ENCODE data around the gene SLC24A4.

SLC24A4 gene

DNA sequence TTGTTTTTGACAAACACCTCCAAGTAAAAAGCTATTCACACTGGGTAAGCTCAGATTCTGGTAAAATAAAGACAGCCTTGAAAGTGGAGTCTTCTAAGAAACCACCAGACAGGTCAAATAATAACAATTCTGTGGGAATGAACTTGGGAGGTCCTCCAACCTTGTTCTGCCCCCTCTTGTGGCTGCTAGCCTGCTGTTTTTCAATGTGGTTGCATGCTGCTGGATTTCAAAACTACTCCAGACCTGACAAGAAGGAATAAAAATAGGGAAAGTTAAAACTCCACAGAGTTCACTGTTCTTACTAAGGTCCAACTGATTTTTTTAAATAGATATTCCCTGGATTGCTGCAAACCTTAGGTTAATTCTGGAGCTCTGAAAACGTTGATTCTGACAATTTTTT is 158.4 kb downstream of the SLC24A4 start:
- DNase-seq (ENCODE audit: low spot score) = no peak

DNA sequence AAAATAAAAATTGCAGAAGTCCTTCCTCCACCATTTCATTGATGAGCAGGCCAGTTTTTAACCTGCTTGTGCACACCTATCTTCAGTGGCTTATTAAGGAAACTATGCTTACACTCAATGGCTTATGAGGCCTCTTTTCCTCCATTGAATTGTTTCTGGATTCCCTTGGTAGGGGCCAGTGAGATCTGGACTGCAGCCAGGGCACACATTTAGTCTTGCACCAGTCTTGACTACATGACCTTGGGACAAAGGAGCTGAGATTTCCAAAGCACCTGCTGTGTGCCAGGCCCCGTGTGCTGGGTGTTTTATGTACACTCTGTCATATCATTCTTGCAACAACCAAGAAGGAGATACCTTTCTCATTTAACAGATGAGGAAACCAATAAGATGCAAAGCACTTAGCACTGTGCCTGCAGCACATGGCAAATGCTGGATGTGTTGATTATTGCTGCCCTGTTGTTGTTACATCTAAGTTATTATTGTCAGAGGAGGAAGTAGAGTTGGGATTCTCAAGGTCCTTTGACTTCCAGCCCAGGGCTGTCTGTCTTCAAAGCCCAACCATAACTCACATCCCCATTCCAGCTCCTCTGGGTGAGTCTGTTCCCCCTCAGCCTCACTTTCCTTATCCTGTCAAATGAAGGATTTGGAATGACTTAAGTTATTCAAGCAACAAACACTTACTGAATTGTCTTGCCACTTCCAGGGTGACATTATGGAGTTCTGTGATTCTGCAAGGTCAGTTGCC is 159.0 kb downstream of the SLC24A4 start:
- DNase-seq (ENCODE audit: low spot score) = no peak

DNA sequence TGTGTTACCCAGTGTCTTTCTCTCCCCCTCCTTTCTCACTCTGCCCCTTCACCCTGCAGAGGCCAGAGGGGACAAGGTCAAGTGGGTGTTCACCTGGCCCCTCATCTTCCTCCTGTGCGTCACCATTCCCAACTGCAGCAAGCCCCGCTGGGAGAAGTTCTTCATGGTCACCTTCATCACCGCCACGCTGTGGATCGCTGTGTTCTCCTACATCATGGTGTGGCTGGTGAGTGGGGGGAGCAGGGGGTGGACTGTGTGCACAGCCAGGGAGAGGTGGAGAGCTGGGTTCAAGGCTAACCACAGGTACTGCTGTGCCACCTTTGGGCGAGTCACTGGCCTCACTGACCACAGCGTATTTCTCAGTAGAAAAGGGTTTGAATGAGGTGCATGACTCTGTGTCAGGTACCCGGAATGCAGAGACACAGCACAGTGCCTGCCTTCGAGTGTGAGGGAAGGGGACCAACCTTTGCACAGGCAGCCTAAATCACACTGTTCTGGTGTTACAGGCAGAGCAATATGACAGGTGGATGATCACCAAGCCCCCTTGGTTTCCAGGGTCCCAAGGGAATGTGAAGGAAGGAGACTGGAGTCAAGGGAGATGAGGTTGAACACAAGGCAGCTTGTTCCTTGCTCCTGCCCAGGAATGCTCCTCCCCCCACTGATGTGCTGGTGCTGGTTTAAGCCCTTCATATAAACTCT is 159.8 kb downstream of the SLC24A4 start:
- DNase-seq (ENCODE audit: low spot score) = no peak

DNA sequence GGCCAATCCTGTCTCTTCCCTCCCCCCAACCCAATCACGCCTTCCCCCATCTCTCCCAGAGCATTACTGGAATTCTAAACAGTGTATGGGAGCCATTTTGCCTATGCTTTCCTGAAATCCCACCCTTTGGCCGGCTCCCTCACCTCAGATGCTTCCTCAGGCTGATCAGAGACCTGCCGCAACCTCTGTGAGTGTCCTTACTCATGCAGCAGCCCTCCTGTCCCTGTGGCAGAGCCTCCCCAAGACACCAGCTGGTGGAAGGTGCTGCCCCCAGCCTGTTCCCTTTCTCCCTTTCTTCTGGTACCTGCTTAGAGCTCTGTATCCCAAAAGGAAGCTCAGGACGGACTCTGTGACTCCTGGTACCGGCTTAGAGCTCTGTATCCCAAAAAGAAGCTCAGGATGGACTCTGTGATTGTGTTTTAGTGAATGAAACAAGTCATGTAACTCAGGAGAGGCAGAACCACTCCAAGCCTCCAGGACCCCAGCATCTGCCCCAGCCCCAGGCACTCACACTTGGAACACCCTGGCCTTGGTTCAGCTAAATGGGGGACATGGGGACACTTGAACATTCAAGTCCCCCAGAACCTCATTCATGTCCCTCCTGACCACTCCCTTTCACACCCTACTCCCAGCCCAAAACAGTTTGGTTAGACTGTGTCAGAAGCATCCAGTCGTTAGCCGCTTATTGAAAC is 161.3 kb downstream of the SLC24A4 start:
- no peak for DNase-seq (ENCODE audit: low spot score)

DNA sequence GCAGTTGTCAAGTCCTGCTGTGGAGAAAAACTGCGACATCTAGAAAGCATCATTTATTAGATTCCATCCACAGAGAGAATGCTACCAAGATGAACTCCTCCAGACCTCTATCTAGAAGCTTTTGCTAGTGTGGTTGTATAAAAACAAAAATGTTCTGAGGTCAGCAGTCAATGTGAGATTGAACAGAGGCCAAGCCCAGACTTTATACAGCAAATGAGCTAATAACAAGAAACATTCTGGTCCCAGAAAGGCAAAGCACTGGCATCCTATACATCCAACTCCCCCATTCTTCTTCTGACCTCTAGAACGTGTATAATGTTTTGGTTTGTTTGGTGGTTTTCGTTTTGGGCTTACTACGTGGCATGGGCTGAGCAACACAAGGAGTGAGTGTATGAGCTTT is 163.9 kb downstream of the SLC24A4 start:
- DNase-seq (ENCODE audit: low spot score) = no peak

DNA sequence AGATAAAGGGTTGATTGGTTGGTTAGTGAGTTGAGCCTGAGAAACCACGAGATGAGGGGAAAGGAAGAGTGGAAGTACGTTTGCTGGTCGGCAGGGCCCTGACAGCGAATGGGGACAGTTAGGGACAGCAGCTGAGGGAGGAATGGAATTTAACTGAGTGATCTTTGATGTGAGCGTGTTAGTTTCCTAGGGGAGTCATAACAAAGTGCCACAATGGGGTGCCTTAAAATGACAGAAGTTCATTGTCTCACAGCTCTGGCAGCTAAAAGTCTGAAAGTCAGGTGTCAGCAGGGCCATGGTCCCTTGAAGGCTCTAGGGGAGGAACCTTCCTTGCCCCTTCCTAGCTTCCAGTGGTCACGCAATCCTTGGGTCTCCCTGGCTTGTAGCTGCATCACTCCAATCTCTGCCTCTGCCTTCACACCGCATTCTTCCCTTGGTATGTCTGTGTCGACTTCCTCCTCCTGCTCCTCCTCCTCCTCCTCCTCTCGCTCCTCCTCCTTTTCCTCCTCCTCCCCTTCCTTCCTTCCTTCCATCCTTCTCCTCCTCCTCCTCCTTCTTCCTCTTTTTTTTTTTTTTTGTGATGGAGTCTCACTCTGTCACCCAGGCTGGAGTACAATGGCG is 164.7 kb downstream of the SLC24A4 start:
- no peak for DNase-seq (ENCODE audit: low spot score)

DNA sequence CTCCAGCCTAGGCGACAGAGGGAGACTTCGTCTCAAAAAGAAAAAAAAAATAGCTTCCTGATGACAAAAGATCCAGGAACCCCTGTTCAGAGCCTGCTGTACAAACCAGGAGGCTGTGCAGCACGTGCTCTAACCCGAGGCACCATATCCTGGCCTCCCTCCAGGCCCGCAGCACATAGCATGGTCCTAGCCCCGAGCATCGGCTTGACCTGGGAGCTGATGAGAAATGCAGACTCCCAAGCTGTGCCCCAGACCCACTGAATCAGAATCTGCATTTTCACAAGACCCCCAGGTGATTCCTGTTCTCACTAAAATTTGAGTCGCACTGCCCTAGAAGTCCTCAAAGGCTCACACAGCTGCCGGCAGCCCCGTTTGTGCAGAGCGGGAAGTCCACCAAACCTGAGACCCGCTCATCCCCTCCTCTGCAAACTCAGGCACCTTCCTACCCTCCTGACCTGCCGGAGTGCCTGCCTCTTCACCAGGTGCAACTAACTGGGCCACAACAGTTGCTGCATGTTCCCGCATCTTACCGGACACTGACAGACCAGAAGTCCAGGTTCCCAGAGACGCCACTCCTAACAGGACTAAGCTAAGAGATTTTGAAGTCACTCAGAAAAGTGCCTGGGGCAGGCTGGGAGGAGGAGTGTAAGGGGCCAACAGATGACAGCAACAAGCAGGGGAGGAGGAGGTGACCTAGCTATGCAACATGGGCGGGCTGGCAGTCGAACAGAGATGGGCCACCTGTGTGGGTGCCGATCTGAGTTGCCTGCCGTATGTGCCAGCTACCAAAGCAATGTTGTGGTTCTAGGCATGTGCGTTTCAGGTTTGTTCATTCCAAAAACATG is 166.7 kb downstream of the SLC24A4 start:
- DNase-seq (ENCODE audit: low spot score) = no peak

DNA sequence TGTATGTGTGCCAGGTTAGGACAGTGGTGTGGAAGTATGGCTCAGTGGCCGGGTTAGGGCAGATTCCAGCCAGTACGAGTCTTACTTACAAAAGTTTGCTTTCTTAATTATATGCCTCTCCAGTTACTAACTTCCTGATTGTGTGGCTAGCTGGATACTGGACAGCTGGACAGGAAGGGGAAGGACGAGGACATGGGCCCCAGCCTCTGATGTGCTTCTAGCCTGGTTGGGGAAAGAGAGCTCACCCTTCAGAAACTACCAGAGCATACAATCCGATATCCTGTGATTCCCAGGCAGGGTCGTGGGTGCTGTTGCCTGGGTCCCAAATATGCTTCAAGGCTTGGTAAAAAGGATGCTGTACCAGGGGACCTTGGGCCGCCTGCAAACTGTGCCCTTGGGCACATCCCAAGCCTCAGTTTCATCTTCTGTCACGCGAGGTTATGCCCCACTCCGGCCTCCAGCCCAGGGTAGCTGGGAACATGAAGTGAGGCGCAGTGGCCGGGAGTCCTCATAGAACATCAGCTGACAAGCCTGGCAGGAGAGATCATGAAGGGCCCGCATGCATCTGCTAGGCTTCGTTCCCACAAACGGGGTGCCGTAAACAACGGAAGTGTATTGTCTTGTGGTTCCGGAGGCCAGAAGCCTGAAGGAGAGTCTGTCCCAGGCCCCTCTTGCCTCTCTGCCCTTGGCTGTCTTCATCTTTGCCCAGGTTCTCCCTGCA is 167.4 kb downstream of the SLC24A4 start:
- no peak for DNase-seq (ENCODE audit: low spot score)

DNA sequence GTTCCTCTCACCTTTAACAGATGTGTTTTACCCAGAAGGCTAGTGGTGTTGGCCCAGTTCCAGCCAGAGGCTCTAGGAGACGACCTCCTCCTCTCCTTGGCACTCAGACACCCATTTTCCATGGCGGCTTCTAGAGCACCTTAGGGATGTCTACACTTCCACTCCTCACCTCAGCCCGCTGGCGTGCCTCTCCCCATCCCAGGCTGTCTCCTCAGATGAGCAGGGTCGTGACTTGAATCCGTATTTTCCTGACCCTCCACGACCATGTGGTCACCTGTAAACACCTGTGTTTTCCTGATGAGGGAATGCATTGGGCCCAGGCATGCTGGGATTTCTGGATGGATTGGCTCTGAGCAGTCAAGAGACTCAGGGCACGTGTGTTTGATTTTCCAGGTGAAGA is 168.8 kb downstream of the SLC24A4 start:
- no peak for DNase-seq (ENCODE audit: low spot score)

DNA sequence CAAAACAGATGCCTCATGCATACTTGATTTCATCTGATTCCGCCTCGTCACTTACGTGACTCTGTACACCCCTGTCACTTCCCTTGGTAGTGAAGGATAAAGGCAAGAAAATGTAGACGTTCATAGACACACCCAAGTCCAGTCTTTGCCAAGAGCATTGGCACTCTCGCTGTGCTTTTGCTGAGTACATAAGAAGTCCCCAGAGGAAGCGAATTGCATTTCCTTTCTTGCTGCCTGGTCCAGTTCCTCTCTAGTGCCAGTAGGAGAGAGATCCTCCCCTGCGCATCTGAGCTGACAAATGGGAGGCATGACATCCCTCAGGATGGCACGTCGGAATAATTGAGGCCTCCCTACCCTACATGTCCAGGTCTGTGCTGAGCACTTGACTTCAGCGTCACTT is 169.3 kb downstream of the SLC24A4 start:
- no peak for DNase-seq (ENCODE audit: low spot score)

DNA sequence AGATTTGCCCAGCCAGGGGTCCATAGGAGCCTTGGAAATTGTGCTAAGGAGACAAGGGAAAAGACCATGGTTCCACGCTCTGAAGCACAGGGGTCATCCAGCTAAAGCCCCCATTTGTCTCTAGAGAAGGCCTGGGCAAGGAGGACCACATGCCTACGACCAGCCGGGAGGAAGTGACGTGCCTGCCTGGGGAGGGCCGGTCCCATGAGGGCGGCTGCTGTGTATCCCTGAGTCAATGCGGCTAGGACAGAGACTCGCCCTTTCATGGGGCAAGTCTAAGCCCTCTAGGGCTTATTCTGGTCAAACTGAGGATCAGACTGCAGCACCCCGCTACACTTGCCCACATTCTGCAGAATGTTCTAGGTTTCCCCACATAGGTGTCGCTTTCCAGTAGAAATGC is 170.1 kb downstream of the SLC24A4 start:
- DNase-seq (ENCODE audit: low spot score) = no peak

DNA sequence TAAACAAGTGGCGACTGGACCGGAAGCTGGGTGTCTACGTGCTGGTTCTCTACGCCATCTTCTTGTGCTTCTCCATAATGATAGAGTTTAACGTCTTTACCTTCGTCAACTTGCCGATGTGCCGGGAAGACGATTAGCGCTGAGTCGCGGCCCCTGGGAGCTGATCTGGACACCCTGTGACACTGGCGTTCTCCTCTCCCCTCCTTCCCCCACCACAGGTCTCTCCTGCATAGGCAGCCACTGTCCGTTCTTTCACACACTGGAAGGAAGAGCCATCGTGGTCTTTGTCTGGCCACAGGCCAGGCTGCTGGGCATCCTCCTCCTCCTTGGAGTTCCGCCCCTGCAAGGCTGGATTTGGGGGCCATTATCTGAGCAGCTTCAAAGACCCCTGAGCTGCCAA is 170.5 kb downstream of the SLC24A4 start:
- DNase-seq (ENCODE audit: low spot score) = no peak

DNA sequence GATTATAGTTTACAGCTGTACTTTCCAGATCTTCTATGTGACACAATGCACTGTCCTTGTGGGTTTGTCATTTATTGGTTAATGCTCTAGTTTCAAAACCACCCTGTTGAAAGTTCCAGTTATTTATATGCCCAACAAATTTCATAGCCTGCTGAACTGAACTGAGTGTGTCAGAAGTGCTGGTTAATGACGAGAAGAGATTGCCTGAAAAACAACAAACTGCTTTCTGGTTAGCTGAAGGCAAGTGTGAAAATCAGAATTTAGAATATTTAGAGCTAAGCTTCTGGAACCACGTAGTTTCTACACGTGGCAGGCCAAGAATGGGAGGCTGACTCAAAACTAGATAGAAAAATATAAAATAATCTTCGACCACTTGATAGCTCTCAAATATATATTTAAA is 171.5 kb downstream of the SLC24A4 start:
- no peak for DNase-seq (ENCODE audit: low spot score)

DNA sequence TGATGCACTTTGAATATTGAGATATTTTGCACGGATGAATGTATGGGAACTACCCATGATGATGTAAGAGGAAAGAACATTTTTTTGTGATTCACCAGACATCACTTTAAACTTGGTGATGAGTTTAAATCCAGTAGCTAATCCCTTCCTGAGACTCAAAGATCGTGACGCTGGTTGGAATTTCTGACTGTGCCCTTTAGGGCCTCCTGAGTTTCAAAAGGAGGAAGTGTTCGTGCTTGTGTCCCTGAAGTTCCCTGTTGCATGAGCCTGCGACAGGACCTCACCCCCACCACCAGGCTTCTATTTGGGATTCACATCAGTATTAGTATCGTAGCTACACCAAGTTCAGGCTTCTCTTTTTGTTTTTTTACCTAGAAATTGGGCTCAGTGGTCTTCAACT is 172.1 kb downstream of the SLC24A4 start:
- DNase-seq (ENCODE audit: low spot score) = no peak

DNA sequence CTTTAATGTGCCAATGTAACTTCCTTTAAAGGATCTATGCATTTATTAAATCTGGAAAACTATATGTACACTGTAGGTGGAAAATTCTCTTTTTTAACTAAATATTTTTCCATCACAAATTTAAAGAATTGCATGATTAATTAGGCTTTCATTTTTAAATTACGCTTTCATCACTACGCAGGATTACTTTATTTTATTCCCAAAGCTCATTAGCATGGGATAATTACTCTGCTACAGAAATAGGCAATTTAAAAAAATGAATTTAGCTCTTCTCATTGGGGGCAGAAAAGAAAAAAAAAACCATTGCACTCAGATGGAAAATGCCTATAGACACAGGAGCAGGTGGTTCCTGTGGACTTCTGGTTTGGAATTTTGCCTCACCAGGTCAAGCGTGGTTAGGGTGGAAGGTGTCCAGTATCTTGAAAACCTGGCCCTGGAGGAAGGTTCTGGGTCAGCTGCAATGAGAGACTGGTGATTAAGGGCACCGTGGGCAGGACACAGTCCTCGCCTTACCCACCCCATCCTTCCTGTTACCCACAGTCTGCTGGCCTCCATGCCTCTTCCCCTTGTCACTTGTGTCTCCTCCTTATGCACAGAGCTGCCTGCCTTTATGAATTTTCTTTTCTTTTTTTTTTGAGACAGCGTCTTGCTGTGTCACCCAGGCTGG is 173.4 kb downstream of the SLC24A4 start:
- no peak for DNase-seq (ENCODE audit: low spot score)

DNA sequence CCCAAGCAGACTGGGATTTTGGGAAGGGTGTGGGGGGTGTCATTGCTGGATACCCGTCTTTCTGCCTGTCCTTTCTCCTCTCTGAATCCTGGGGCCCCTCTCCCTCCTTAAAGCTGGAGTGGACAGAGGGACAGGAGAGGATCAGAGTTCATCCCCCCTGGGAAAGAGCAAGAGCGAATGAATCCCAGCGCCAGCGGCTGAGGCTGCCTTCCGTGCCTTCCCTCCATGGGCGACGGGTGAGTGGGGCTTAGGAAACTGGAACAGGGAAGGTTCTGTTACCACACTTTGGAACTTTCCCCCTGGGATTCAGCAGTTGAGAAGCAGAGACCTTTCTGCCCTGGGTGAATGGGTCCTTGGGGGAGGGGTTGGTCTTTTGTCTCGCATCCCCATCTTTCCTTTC is 174.4 kb downstream of the SLC24A4 start:
- DNase-seq (ENCODE audit: low spot score) = no peak

DNA sequence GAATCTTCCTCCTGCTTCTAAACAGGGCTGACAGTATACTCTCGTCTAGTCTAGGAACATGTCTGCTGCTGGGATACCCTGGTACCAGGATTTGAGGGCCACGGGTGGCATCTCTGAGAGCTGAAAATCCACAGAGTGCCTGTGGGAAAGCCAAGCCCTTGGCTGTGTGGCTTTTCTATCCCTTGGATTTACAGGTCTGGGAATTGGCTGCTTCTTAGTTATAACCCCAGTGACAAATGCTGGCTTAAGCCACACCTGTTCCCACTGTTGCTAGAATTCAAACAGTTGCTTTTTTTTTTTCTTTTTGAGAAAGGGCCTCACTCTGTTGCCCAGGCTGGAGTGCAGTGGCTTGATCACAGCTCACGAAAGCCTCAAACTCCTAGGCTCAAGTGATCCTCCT is 176.3 kb downstream of the SLC24A4 start:
- no peak for DNase-seq (ENCODE audit: low spot score)

DNA sequence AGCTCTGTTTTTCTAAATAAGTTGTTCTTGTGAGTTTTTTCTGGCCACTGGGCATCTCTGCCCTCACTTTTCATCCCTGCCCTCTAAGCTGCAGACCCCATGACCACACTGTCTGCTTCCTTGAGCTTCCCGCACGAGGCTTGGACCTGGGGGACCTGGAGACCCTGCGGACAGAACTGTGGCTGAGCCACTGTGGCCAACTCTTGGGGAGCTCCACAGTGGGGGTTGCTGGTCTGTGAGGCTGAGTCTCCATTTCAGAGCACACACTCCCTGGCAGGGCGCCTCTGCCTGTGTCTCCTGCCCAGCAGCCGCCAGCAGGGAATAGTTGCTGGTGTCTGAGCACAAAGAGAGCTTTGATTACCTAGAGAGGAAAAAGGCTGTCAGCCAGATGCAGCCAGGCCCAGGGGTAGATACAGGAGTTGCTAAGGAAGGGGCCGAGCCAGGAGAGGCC is 177.6 kb downstream of the SLC24A4 start:
- DNase-seq (ENCODE audit: low spot score) = peak; percentile 29

DNA sequence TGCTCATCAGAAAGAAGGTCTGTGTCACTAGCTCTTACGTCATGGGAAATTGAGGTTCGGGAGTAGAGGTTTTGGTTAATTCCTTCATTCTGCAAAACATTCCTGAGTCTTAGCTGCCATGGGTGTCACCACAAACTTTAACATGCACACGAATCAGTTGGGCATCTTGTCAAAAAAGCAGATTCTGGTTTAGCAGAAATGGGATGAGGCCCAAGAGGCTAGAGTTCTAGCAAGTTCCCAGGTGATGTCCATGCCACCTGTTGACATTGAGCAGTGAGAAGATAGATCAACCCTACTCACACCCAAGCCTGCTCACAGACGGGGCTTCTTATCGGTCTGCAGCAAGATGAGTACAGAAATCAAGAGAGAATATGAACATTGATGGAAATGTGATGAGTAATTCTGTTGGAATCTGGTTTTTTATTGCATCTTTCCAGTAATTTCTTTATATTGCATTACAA is 179.0 kb downstream of the SLC24A4 start:
- no peak for DNase-seq (ENCODE audit: low spot score)

DNA sequence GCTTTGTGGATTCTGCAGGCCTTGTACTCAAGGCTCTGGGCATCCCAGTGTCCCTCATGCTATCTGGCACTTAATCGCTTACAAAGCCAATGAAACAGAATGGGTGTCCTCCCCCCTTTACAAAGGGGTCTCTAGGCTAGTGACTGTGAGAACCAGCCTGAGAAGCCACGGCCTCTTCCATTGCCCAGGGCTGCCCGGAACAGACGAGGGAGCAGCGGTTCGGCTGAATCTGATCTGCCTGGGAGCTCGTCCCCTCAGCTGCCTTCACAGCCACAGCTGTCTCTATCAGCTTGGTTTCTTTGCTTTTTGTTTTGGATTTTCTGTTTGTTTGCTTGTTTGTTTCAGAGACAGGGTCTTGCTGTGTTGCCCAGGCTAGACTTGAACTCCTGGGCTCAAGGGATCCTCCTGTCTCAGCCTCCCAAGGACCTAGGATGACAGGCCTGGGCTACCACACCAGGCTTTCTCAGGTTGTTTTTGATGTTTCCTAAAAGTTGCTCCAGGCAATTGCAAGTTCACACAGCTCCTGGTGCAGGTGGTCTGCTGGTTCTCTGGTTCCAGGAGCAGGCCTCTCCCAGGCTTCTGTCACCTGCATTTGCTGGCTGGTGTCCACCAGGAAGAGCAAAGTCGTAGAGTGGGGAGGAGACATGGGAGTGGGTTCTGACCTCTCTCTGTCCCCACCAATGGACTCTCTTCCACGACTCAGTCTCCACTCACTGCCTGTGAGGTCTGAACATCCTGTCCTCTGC is 179.7 kb downstream of the SLC24A4 start:
- no peak for DNase-seq (ENCODE audit: low spot score)

All from HuH-7 (cell line).